Naive B cell (primary cell): ENCODE measurements around the gene USP48. TPM values are rescaled to one million over a fixed set of nuclear protein-coding genes. Genes with fewer than 3 reads are reported as not detected.

Source experiments
- ATAC-seq, 2 donors: fragments of 150-1000 bp; cut with Tn5 transposase; 2 replicates each; pipeline ENCODE4 v1.10.0; 2021; ENCODE audit warnings: low read depth in 2 of 2, mild to moderate bottlenecking in 2 of 2, moderate library complexity in 2 of 2
- DNase-seq: peaks from one replicate; pipeline ENCODE4 v3.0.0; 2022
- H3K27ac Mint-ChIP-seq, 6 donors: one replicate each; pipeline ENCODE4 v1.8.0; 2020 to 2022; ENCODE audit warnings: mild to moderate bottlenecking in 6 of 6, mixed read lengths in 6 of 6, moderate library complexity in 5 of 6, inconsistent platforms in 2 of 6
- H3K27me3 Mint-ChIP-seq, 3 donors: one replicate each; pipeline ENCODE4 v1.8.0; 2021 to 2022; ENCODE audit warnings: mixed read lengths in 3 of 3, mild to moderate bottlenecking in 1 of 3
- H3K36me3 Mint-ChIP-seq, 2 donors: one replicate each; pipeline ENCODE4 v1.8.0; 2020 to 2022; ENCODE audit warnings: mixed read lengths in 2 of 2, inconsistent platforms in 1 of 2, mild to moderate bottlenecking in 1 of 2
- H3K4me1 Mint-ChIP-seq, 3 donors: one replicate each; pipeline ENCODE4 v1.8.0; 2020 to 2022; ENCODE audit warnings: mixed read lengths in 3 of 3, inconsistent platforms in 1 of 3, mild to moderate bottlenecking in 1 of 3, moderate library complexity in 1 of 3
- H3K4me3 Mint-ChIP-seq, 8 donors: one replicate each; pipeline ENCODE4 v1.8.0; 2020 to 2022; ENCODE audit warnings: mild to moderate bottlenecking in 8 of 8, mixed read lengths in 8 of 8, moderate library complexity in 8 of 8, inconsistent platforms in 2 of 8
- H3K9me3 Mint-ChIP-seq, 7 donors: one replicate each; pipeline ENCODE4 v1.8.0; 2020 to 2022; ENCODE audit warnings: mixed read lengths in 7 of 7, mild to moderate bottlenecking in 5 of 7, inconsistent platforms in 2 of 7, moderate library complexity in 1 of 7
- polyA plus RNA-seq, 6 donors: library from polyadenylated mRNA; unstranded; fragments of 300-500 nt; fragmentation: Illumina TruSeq; gene quantifications; one replicate each; pipeline ENCODE4 v1.2.3, GENCODE V29; 2021; ENCODE audit warnings: low read depth in 6 of 6

Gene USP48
- polyA plus RNA-seq, 6 donors from 2014 or later: 30.3 to 45.9 (median 39.8) TPM

DNA sequence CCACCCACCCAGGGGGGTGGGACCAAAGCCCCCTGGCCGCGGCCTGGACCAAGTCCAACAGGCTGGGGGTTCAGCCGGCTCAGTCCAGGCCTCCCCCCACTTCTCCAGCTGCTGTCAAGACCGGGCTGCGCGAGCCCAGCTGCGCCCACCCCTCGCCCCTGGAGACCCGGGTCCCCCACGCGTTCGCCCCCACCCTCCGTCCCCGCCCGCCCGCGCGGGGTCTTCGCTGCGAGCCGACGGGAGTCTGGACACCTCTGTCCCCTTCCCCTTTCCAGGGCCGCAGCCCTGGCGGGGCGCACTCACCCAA, 114.0 kb downstream of the USP48 start:
- peak overlapping the region in 1 of 8 donors; percentile 55 for H3K4me3 Mint-ChIP-seq
- DNase-seq: no peak
- no peaks in the 10 kb centered on the region for H3K36me3 Mint-ChIP-seq
- ATAC-seq: peak in 1 of 2 donors; percentile 11
- H3K9me3 Mint-ChIP-seq: no peaks in the 10 kb centered on the region
- no peak overlapping the region for H3K27ac Mint-ChIP-seq
- H3K27me3 Mint-ChIP-seq: peaks cover 35 to 50% (median 46%) of the 10 kb centered on the region in 3 donors
- H3K4me1 Mint-ChIP-seq: peaks cover 12 to 19% (median 14%) of the 10 kb centered on the region in 3 donors

DNA sequence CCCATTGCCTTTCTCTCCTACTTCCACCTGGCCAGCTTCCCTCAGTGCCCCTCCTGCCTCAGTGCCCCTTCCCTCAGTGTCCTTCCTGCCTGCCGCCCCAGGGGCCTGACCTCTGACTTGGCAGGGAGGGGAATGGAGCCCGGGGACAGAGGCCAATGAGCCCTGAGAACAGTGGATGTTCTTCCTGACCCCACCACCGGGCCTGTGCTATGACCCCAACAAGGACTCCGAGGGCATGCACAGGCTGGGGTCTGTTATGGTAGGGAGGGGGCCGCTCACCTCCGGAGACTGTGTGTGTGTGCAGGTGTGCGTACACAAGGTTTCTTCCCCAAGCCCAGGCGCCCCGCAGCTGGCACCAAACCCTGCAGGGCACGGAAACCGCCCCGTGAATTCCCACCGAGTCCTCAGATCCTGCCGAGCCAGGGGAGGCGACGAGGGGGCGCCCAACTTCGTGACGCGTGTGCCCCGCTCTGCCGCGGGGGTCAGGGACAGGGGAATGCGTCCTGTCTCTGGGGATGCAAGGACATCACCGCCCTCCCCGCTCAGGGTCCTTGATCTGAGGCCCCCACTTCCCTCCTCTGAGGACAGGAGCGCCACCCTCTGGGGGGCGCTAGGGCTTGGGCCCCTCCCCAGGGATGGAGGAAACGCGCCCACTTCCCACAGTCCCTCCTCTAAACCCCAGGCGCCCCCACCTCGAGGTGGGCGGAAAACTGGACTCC, 114.6 kb downstream of the USP48 start:
- no peak for DNase-seq
- H3K9me3 Mint-ChIP-seq: no peaks in the 10 kb centered on the region
- H3K27ac Mint-ChIP-seq: no peak overlapping the region
- ATAC-seq: no peak
- peaks cover 16 to 22% (median 18%) of the 10 kb centered on the region in 3 donors for H3K4me1 Mint-ChIP-seq
- H3K4me3 Mint-ChIP-seq: peak overlapping the region in 3 of 8 donors; percentile 55 to 87 (median 55)
- no peaks in the 10 kb centered on the region for H3K36me3 Mint-ChIP-seq
- H3K27me3 Mint-ChIP-seq: peaks cover 39 to 55% (median 49%) of the 10 kb centered on the region in 3 donors

DNA sequence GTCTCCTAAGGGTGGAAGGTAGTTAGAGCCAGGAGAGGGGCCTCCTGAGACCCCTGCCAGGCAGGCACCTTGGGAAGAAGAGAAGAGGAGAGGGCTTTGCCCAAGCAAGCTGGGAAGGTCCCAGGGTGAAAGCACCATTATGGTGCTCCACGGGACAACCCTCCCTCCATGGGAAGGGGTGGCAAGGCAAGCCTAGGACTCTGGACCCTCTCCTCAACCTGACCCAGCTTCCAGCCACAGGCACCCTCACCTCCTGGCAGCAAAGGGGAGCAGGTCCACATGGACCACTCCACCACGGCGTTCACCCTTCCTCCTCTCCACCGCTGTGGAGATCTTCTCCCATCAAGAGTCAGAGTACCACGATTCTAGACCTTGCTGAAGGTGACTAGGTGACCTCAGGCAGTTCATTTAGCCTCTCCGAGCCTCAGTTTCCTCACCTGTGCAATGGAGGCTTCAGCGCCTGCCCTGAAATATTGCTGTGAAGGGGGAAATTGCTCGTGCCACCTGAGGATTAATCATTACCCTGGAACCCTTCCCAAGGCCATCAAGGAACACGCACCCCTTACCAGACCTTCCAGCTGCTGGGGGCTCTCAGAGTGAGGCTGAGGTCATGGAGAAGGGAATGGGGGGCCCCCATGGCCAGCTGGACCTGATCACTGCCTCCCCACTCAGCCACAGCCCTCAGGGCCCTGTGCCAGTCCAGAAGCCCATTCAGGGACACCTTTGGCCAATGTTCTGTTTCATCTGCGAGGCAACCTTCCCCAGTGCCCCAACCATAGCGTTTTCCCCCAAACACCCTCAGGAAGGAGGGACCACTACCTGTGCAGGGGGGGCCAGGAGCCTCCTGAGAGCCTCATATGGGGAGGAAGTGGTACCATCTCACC, 115.4 kb downstream of the USP48 start:
- H3K4me1 Mint-ChIP-seq: peaks cover 16 to 19% (median 18%) of the 10 kb centered on the region in 3 donors
- no peaks in the 10 kb centered on the region for H3K9me3 Mint-ChIP-seq
- H3K4me3 Mint-ChIP-seq: peak overlapping the region in 2 of 8 donors; percentile 55 to 87
- no peak for ATAC-seq
- H3K36me3 Mint-ChIP-seq: no peaks in the 10 kb centered on the region
- H3K27ac Mint-ChIP-seq: peak overlapping the region in 1 of 6 donors; percentile 20
- peaks cover 39 to 62% (median 49%) of the 10 kb centered on the region in 3 donors for H3K27me3 Mint-ChIP-seq
- no peak for DNase-seq

DNA sequence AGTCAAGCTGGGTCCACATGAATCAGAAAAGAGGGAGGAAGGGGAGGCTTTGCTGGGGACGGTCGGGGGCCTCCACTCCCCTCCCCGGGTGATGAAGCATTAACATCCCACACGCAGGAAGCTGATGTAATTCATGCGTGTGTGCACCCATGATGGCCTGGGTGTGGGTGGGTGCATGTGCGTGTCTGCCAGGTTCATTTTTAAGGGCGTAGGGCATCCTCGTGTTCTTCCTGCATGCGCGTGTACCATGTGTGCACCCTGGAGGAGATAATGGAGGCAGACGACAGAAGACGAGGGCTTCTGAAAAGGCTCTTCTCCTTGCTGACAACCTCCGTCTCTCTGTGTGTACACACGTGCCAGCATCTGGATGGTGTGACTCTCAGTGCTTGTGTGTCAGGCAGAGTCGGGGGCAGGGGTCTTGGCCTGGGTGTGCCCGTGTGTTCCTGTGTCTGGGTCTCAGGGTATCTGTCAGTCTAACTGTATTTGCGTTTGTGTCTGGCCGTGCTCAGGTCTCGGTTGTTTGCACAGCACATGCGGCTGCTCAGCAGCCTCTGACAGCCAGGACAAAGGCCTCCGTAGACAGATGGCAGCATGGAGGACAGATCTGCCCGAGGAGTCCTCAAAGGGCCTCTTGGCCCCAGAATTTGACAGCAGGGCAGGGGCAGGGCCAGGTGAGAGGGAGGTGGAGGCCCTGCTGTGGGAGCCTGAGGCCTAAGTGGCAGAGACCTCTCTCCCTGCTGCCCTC, 116.2 kb downstream of the USP48 start:
- Mint-ChIP-seq H3K4me3 (peak overlapping the region in 2 of 8 donors; percentile 40 to 80), H3K36me3 (no peaks in the 10 kb centered on the region), H3K27ac (no peak overlapping the region), H3K27me3 (peaks cover 42 to 69% (median 49%) of the 10 kb centered on the region in 3 donors), H3K9me3 (no peaks in the 10 kb centered on the region), H3K4me1 (peaks cover 16 to 19% (median 18%) of the 10 kb centered on the region in 3 donors)
- ATAC-seq (no peak), DNase-seq (no peak)

DNA sequence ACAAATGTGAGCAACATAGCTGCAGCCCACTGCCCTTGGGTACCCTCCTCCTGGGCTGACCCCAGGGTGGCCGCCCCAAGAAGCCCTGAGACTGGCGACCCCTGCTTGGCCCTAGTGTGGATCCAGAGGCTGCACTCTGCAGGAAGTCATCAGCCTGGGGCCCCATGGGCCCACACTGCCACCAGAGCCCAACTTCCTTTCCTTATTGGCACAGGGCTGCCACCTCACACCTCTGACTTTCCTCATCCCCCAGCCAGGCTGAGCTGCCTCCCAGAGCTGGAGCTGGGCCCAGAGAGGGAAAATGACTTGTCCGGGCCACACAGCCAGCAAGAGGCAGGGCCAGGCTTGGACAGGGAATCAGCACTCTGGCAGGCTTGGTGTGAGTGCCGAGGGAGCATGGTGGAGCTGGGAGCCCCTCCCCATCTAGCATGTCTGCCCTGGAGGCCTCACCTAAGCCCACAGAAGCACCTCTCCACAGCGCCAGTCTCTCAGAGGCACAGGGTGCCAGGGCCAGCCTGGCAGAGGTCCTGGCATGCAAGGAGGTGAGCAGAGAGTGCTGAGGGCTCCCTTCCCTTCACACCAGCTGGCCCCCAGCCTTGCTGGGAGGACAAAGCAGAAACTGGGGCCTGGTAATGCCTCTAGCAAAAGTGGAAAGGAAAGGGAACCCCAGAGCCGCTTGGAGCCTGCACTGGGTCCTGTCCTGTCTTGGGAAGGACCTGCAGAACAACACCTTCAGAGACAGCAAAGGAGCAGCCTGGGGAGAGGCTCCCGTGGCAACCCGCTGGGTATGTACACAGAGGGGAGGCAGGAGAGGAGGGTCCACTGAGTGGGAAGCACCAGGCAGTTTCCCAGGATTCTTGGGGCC, 117.0 kb downstream of the USP48 start:
- H3K27me3 Mint-ChIP-seq: peaks cover 45 to 77% (median 57%) of the 10 kb centered on the region in 3 donors
- H3K9me3 Mint-ChIP-seq: no peaks in the 10 kb centered on the region
- peaks cover 16 to 19% (median 18%) of the 10 kb centered on the region in 3 donors for H3K4me1 Mint-ChIP-seq
- no peak overlapping the region for H3K27ac Mint-ChIP-seq
- H3K36me3 Mint-ChIP-seq: no peaks in the 10 kb centered on the region
- no peak for ATAC-seq
- no peak for DNase-seq
- H3K4me3 Mint-ChIP-seq: peak overlapping the region in 1 of 8 donors; percentile 80

DNA sequence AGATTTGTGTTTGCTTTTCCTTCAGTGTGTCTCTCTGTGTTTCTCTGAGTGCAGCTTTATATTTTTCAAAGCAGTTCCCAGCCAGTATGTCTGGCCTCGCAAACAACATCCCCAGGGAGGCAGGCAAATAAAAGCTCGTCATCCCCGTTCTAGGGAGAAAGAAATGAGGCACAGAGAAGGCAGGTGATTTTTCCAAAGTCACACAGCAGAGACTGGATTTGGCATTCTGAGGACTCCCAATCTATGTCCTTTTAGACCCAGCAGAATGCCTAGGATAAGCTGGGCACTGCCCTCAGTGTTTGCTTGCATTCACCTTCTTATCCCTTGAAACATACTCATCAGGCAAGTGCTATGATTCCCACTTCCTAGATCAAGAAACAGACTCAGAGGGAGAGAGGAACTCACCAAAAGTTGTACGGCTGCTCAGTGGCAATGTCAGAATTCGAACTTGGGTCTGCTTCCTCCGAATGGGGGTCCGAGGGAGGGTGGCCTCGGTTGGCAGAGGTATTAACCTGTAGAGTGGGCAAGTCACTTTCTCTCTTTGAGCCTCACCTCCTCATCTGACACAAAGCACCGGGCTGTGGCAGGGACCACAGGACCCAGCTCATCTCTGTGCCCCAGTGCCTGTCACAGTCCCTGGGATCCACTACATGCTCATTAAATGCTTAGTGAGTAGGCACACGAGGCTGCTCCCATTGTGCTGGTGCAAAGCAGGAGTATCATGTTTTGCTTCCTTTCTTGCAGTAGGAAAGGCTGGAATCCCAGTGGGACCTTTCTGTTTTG, 118.0 kb downstream of the USP48 start:
- H3K27me3 Mint-ChIP-seq: peaks cover 42 to 86% (median 64%) of the 10 kb centered on the region in 3 donors

DNA sequence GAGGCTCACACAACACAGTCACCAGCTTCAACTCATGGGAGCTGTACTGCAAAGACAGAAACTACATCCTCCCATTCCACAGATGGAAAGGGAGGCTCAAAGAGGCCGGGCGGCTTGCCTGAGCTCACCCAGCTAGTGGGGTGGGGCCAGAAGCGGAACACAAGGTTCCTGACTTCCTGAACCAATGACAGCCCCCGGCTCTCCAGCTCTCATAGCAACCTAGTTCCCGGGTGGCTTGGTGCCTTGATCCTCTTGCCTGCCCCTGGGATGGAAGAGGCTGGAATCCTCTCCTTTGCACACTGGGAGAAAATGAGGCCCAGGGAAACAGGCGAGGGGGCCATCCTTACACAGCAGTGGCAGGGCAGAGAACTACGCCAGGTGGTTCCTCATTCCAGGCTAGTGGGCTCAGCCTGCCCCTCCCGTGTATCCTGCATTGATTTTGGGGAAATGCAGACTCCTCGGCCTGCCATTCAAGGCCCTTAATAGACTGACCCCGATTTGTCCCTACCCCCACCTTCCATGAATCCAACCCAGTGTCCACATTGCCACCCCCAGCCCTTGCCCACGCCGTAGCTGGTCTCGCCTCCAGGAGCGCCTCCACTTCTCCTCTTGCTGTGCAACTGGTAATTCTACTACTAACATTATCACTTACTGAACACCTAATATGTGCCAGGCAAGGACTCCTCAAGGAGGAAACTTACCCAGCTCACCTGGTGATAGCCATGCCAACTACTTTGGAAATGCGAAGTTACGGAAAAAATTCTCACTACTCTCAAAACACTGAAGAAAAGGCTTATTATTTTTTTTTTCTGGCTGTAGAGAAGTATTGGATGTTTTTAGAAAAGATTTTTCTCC, 118.8 kb downstream of the USP48 start:
- Mint-ChIP-seq H3K27me3 (peaks cover 42 to 93% (median 64%) of the 10 kb centered on the region in 3 donors), H3K27ac (no peak overlapping the region), H3K4me1 (peaks cover 16 to 24% (median 19%) of the 10 kb centered on the region in 3 donors), H3K9me3 (no peaks in the 10 kb centered on the region), H3K36me3 (no peaks in the 10 kb centered on the region), H3K4me3 (peak overlapping the region in 5 of 8 donors; percentile 9 to 72 (median 42))
- DNase-seq (no peak), ATAC-seq (no peak)

More for the DNA sequence above, 118.0 kb downstream of the USP48 start:
- H3K4me1 Mint-ChIP-seq: peaks cover 16 to 19% (median 18%) of the 10 kb centered on the region in 3 donors
- H3K4me3 Mint-ChIP-seq: no peak overlapping the region
- no peaks in the 10 kb centered on the region for H3K9me3 Mint-ChIP-seq
- no peak overlapping the region for H3K27ac Mint-ChIP-seq
- H3K36me3 Mint-ChIP-seq: no peaks in the 10 kb centered on the region
- DNase-seq (no peak), ATAC-seq (no peak)

DNA sequence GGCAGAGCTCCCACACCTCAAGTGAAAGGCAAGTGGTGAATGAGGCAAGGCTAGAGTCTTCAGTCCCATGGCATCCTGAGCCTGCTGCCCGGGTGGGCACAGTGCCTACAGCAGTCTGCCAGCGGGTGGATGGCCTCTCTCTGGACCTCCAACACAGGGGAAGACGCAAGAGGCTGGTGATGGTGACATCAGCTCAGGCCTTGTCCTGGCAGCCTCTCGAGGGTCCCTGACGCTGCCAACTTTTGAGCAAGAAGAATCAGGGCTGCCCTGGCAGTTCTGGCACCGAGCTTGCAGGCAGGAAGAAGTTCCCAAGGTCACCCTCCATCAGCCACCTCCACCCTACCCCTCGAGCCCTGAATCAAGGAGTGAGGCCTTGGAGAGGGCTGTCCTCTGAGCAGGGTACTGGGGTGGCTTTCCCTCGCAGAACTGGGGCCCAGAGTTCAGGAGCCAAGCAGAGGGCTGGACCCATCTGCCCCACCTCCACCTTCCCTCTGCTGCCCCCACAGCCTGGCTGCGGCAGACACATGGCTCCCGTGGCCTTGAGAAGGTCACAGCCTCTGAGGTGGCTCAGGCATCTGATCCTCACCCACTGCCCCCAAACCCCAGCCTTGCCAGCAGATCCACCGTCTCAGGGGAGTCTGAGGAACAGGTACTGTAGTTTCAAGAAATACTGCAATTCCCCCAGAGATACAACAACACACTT, 119.5 kb downstream of the USP48 start:
- Mint-ChIP-seq H3K27me3 (peaks cover 42 to 88% (median 63%) of the 10 kb centered on the region in 3 donors), H3K27ac (no peak overlapping the region)

DNA sequence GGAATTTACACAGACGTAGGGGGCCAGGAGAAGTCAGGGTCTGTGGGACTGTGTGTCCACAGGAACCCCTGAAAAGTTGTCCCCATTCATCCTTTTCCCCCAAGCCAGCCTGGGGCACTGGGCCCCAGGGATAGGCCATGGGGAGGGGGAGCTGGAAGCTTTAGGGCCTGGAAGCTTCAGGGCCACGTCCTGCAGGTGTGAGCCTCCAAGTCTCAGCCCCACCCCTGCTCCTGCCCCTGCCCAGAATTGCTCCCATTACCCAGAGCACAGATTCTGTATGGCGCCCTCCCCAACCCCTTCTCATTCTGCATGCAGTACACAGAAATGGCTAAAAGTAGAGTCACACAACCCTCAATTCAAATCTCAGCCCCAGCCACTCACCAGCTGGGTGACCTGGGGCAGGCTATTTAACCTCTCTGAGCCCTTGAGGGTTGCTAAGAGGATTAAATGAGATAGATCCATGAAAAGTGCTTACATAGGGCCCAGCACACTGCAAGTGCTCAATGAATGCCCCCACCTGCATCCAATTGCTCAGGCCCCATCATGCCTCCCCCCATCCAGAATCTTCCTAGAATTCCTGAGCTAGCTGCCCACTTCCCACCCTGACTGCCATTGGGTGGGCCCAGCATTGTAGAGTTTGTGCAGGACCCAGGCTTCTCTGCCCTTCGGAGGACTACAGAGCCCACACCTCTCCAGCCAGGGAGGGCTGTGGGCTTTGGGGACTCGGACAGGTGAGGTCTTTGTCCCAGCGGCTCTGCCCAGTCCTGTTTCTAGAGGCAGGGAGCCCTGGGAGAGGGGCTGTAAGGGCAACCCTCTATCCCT, 120.3 kb downstream of the USP48 start:
- Mint-ChIP-seq H3K4me3 (peak overlapping the region in 1 of 8 donors; percentile 47), H3K27me3 (peaks cover 39 to 82% (median 55%) of the 10 kb centered on the region in 3 donors), H3K9me3 (no peaks in the 10 kb centered on the region), H3K4me1 (peaks cover 6 to 16% (median 11%) of the 10 kb centered on the region in 3 donors), H3K27ac (no peak overlapping the region), H3K36me3 (no peaks in the 10 kb centered on the region)
- DNase-seq (no peak), ATAC-seq (no peak)

More for the DNA sequence above, 119.5 kb downstream of the USP48 start:
- Mint-ChIP-seq H3K4me1 (peaks cover 11 to 22% (median 19%) of the 10 kb centered on the region in 3 donors), H3K36me3 (no peaks in the 10 kb centered on the region), H3K4me3 (peak overlapping the region in 3 of 8 donors; percentile 9 to 47 (median 13)), H3K9me3 (no peaks in the 10 kb centered on the region)
- no peak for ATAC-seq
- DNase-seq: no peak

DNA sequence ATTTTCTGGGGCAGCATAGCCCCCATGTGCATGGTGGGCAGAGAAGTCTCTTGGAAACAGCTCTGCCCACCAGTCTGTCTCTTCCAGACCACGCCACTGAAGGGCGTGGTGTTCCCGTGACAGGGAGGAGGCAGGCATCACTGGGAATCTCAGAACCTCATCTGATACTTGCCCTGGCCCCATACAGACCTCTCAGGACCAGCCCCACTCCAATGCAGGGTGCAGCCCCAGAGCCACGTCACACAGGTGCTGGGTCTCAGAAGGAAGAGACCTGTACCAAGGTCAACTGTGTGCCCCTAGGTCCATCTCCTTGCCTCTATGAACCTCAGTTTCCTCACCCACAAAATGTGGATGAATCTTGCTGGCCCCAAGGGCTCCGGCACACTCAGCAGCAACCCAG, 121.1 kb downstream of the USP48 start:
- DNase-seq (no peak), ATAC-seq (no peak)
- Mint-ChIP-seq H3K36me3 (no peaks in the 10 kb centered on the region), H3K4me3 (peak overlapping the region in 1 of 8 donors; percentile 59), H3K9me3 (no peaks in the 10 kb centered on the region), H3K4me1 (peaks cover 6 to 15% (median 10%) of the 10 kb centered on the region in 3 donors), H3K27me3 (peaks cover 38 to 82% (median 54%) of the 10 kb centered on the region in 3 donors), H3K27ac (no peak overlapping the region)
